GM19240 (cell line): ENCODE results near the gene CCDC74B.
"Not testable (repeated sequence)": the region's sequence is repeated elsewhere in the genome, so short reads cannot be mapped to it uniquely, and the experiment has no call there.

Experiments
- DNase-seq: peaks from one replicate; pipeline ENCODE4 v3.0.0; 2011; ENCODE audit warnings: low spot score; ENCODE audit not compliant: insufficient read length

Gene CCDC74B

GRCh38 chr2:130150181-130151144, 5.6 kb upstream of the CCDC74B start:
- DNase-seq: no peak

- not testable (repeated sequence) for DNase-seq
These were observed 3.6 kb upstream of the CCDC74B start for GRCh38 chr2:130148515-130148914.

- not testable (repeated sequence) for DNase-seq
These were observed 1.5 kb downstream of the CCDC74B start for GRCh38 chr2:130143266-130144039.

- DNase-seq: not testable (repeated sequence)
These were observed 2.3 kb downstream of the CCDC74B start for GRCh38 chr2:130142396-130143265.

GRCh38 chr2:130141645-130142370, 3.1 kb downstream of the CCDC74B start:
- DNase-seq: not testable (repeated sequence)

- not testable (repeated sequence) for DNase-seq
These were observed 3.9 kb downstream of the CCDC74B start for GRCh38 chr2:130141002-130141401.

GRCh38 chr2:130140516-130140915, 4.4 kb downstream of the CCDC74B start:
- not testable (repeated sequence) for DNase-seq

GRCh38 chr2:130139331-130140280, 5.3 kb downstream of the CCDC74B start:
- DNase-seq: not testable (repeated sequence)

- not testable (repeated sequence) for DNase-seq
These were observed 6.1 kb downstream of the CCDC74B start for GRCh38 chr2:130138841-130139251.

- DNase-seq: not testable (repeated sequence)
These were observed 6.6 kb downstream of the CCDC74B start for GRCh38 chr2:130138326-130138725.

GRCh38 chr2:130137118-130137517, 7.8 kb downstream of the CCDC74B start:
- DNase-seq: not testable (repeated sequence)

- not testable (repeated sequence) for DNase-seq
These were observed 8.4 kb downstream of the CCDC74B start for GRCh38 chr2:130136546-130136945.

- no peak for DNase-seq
These were observed 9.0 kb downstream of the CCDC74B start for GRCh38 chr2:130135692-130136541.

GRCh38 chr2:130129120-130129829, 15.6 kb downstream of the CCDC74B start, which contains the start of gene POTEF:
TSS of gene POTEF (minus strand) at chr2:130129222. CDS start at chr2:130120515, 8,707 bp downstream.
- DNase-seq: not testable (repeated sequence)

GRCh38 chr2:130128464-130128863, 16.4 kb downstream of the CCDC74B start:
- not testable (repeated sequence) for DNase-seq

GRCh38 chr2:130127726-130128125, 17.2 kb downstream of the CCDC74B start:
- not testable (repeated sequence) for DNase-seq

- DNase-seq: not testable (repeated sequence)
These were observed 24.0 kb downstream of the CCDC74B start for GRCh38 chr2:130120924-130121323.
